SK-N-SH treated with all-trans-retinoic acid at 6 μM for 48 hours (cell line): ENCODE measurements around the gene SMIM10L2A.
A peak's percentile ranks its signal among the peaks of the same experiment; 100 is the strongest.
"Not testable (repeated sequence)": the region's sequence is repeated elsewhere in the genome, so short reads cannot be mapped to it uniquely, and the experiment has no call there.

Experiments used
- ATAC-seq: fragments of 200-7000 bp; cut with Tn5 transposase; 3 replicates; pipeline ENCODE4 v1.9.1; 2020; ENCODE audit warnings: mild to moderate bottlenecking, moderate library complexity
- ARNTL ChIP-seq: fragments of 450-650 bp; formaldehyde crosslinking; IDR thresholded peaks from 2 replicates; pipeline ENCODE4 v1.5.0; 2020; ENCODE audit warnings: low read depth, mild to moderate bottlenecking, moderate library complexity, borderline replicate concordance
- BACH2 ChIP-seq: fragments of 250-450 bp; sonication (Bioruptor Pico); IDR thresholded peaks from 2 replicates; pipeline ENCODE4 v1.9.0; 2021; ENCODE audit warnings: mild to moderate bottlenecking, borderline replicate concordance
- CSDC2 ChIP-seq: fragments of 250-450 bp; sonication (Bioruptor Pico); IDR thresholded peaks from 2 replicates; pipeline ENCODE4 v1.5.0; 2020; ENCODE audit warnings: mild to moderate bottlenecking, moderate library complexity
- ESRRG ChIP-seq: fragments of 250-450 bp; sonication (Bioruptor Pico); IDR thresholded peaks from 2 replicates; pipeline ENCODE4 v1.6.1; 2021; ENCODE audit warnings: mild to moderate bottlenecking
- ISL1 ChIP-seq: fragments of 250-450 bp; sonication (Bioruptor Pico); IDR thresholded peaks from 2 replicates; pipeline ENCODE4 v2.1.2; 2022; ENCODE audit warnings: mild to moderate bottlenecking, moderate library complexity
- OSR1 ChIP-seq: fragments of 250-450 bp; sonication (Bioruptor Pico); IDR thresholded peaks from 2 replicates; pipeline ENCODE4 v1.8.0; 2022; ENCODE audit warnings: moderate library complexity, mild to moderate bottlenecking, inconsistent platforms
- PATZ1 ChIP-seq: fragments of 250-450 bp; sonication (Bioruptor Pico); IDR thresholded peaks from 2 replicates; pipeline ENCODE4 v1.8.0; 2020; ENCODE audit warnings: mild to moderate bottlenecking, moderate library complexity, borderline replicate concordance
- POU6F1 ChIP-seq: fragments of 250-450 bp; sonication (Bioruptor Pico); IDR thresholded peaks from 2 replicates; pipeline ENCODE4 v1.8.0; 2021; ENCODE audit warnings: low read depth, mild to moderate bottlenecking, moderate library complexity, borderline replicate concordance
- PPARA ChIP-seq: fragments of 250-450 bp; sonication (Bioruptor Pico); IDR thresholded peaks from 2 replicates; pipeline ENCODE4 v1.5.0; 2020; ENCODE audit warnings: mild to moderate bottlenecking, borderline replicate concordance
- TCF4 ChIP-seq: fragments of 250-450 bp; sonication (Bioruptor Pico); IDR thresholded peaks from 2 replicates; pipeline ENCODE4 v1.8.0; 2021; ENCODE audit warnings: mild to moderate bottlenecking, moderate library complexity, borderline replicate concordance
- TOX ChIP-seq: fragments of 250-450 bp; sonication (Bioruptor Pico); IDR thresholded peaks from 2 replicates; pipeline ENCODE4 v1.8.0; 2021; ENCODE audit warnings: mild to moderate bottlenecking, moderate library complexity, borderline replicate concordance
- TSHZ2 ChIP-seq: fragments of 250-450 bp; sonication (Bioruptor Pico); IDR thresholded peaks from 2 replicates; pipeline ENCODE4 v1.5.0; 2020; ENCODE audit warnings: mild to moderate bottlenecking, moderate library complexity
- ZC3H10 ChIP-seq: fragments of 250-450 bp; sonication (Bioruptor Pico); IDR thresholded peaks from 2 replicates; pipeline ENCODE4 v1.5.1; 2021; ENCODE audit warnings: mild to moderate bottlenecking, moderate library complexity
- ZFP3 ChIP-seq: fragments of 250-450 bp; sonication (Bioruptor Pico); IDR thresholded peaks from 2 replicates; pipeline ENCODE4 v1.5.0; 2020; ENCODE audit warnings: mild to moderate bottlenecking, moderate library complexity
- ZFP30 ChIP-seq: fragments of 450-650 bp; formaldehyde crosslinking; IDR thresholded peaks from 2 replicates; pipeline ENCODE4 v1.5.0; 2022; ENCODE audit warnings: mild to moderate bottlenecking, moderate library complexity
- ZNF565 ChIP-seq: fragments of 450-650 bp; formaldehyde crosslinking; conservative IDR thresholded peaks from 2 replicates; pipeline ENCODE4 v1.5.0; 2020; ENCODE audit warnings: low read depth, mild to moderate bottlenecking, moderate library complexity
- ZNF70 ChIP-seq: fragments of 450-650 bp; formaldehyde crosslinking; IDR thresholded peaks from 2 replicates; pipeline ENCODE4 v1.5.0; 2020; ENCODE audit warnings: mild to moderate bottlenecking, moderate library complexity
- ZNF8 ChIP-seq: fragments of 450-650 bp; formaldehyde crosslinking; IDR thresholded peaks from 2 replicates; pipeline ENCODE4 v1.5.0; 2020; ENCODE audit warnings: mild to moderate bottlenecking, moderate library complexity
- TF ChIP-seq, protein P1 (sequence below): fragments of 250-450 bp; sonication (Bioruptor Pico); IDR thresholded peaks from 2 replicates; pipeline ENCODE4 v1.5.1; 2021; ENCODE audit warnings: mild to moderate bottlenecking, moderate library complexity
- TF ChIP-seq, protein P2 (sequence below): fragments of 250-450 bp; sonication (Bioruptor Pico); IDR thresholded peaks from 2 replicates; pipeline ENCODE4 v1.5.1; 2020; ENCODE audit warnings: low read depth, mild to moderate bottlenecking, moderate library complexity

SMIM10L2A gene

GRCh38 chrX:135454816-135455215 is 33.1 kb downstream of the SMIM10L2A start (continued):
- no peak for TF ChIP-seq TSHZ2
- no peak for TF ChIP-seq ZC3H10 (CRISPR knock-in tag)
- TF ChIP-seq ZNF8 (CRISPR knock-in tag) = no peak
- no peak for TF ChIP-seq ISL1

- not testable (repeated sequence) for ATAC-seq
Observed at GRCh38 chrX:135461756-135462155, 40.0 kb downstream of the SMIM10L2A start.

DNA sequence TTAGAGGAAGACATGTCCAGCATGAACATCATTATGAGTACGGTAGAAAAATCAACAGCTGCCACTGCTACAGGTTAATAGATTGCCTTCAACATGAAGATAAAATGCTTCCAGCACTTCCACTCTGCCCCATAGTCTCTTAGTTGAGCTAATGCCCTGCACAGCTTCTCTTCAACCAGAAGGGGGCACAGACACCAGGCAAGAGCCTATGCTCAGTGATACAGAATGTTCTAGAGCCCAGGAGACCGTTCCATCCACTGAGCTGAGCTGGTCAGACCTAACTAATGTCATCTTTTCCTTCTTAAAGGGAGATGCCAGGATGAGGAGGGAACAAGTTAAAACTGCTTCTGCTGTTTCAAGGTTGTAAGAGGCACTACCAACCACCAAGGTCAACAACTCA is 42.2 kb downstream of the SMIM10L2A start:
- TF ChIP-seq ZNF70 (no peak), ISL1 (no peak), PATZ1 (no peak), CSDC2 (CRISPR knock-in tag) (no peak), ZC3H10 (CRISPR knock-in tag) (no peak), POU6F1 (no peak), ZFP30 (CRISPR knock-in tag) (no peak), PPARA (no peak), ARNTL (CRISPR knock-in tag) (no peak), ESRRG (no peak), ZFP3 (CRISPR knock-in tag) (no peak), TCF4 (CRISPR knock-in tag) (no peak), BACH2 (CRISPR knock-in tag) (no peak), TOX (no peak)
- TF ChIP-seq, protein P1, sequence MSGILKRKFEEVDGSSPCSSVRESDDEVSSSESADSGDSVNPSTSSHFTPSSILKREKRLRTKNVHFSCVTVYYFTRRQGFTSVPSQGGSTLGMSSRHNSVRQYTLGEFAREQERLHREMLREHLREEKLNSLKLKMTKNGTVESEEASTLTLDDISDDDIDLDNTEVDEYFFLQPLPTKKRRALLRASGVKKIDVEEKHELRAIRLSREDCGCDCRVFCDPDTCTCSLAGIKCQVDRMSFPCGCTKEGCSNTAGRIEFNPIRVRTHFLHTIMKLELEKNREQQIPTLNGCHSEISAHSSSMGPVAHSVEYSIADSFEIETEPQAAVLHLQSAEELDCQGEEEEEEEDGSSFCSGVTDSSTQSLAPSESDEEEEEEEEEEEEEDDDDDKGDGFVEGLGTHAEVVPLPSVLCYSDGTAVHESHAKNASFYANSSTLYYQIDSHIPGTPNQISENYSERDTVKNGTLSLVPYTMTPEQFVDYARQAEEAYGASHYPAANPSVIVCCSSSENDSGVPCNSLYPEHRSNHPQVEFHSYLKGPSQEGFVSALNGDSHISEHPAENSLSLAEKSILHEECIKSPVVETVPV (CRISPR knock-in tag) = no peak
- TF ChIP-seq, protein P2, sequence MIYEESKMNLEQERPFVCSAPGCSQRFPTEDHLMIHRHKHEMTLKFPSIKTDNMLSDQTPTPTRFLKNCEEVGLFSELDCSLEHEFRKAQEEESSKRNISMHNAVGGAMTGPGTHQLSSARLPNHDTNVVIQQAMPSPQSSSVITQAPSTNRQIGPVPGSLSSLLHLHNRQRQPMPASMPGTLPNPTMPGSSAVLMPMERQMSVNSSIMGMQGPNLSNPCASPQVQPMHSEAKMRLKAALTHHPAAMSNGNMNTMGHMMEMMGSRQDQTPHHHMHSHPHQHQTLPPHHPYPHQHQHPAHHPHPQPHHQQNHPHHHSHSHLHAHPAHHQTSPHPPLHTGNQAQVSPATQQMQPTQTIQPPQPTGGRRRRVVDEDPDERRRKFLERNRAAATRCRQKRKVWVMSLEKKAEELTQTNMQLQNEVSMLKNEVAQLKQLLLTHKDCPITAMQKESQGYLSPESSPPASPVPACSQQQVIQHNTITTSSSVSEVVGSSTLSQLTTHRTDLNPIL = no peak
- TF ChIP-seq, all 23 proteins: peak for 0
- ATAC-seq = peak; percentile 74

GRCh38 chrX:135476378-135476777 is 54.6 kb downstream of the SMIM10L2A start:
- ATAC-seq = no peak
- TF ChIP-seq ESRRG (no peak), OSR1 (CRISPR knock-in tag) (no peak), TOX (no peak), TCF4 (CRISPR knock-in tag) (no peak), CSDC2 (CRISPR knock-in tag) (no peak), ZC3H10 (CRISPR knock-in tag) (no peak), ZNF565 (CRISPR knock-in tag) (no peak), TSHZ2 (no peak)
- TF ChIP-seq, protein P1 (CRISPR knock-in tag) = no peak
